ENCODE results near the gene LRPAP1.

- TF ChIP-seq ZNF423 (CRISPR knock-in tag; IDR thresholded peaks at IDR 0.05) (no peak), EMX1 (CRISPR knock-in tag; IDR thresholded peaks at IDR 0.05) (no peak)
- TF ChIP-seq, protein P1, sequence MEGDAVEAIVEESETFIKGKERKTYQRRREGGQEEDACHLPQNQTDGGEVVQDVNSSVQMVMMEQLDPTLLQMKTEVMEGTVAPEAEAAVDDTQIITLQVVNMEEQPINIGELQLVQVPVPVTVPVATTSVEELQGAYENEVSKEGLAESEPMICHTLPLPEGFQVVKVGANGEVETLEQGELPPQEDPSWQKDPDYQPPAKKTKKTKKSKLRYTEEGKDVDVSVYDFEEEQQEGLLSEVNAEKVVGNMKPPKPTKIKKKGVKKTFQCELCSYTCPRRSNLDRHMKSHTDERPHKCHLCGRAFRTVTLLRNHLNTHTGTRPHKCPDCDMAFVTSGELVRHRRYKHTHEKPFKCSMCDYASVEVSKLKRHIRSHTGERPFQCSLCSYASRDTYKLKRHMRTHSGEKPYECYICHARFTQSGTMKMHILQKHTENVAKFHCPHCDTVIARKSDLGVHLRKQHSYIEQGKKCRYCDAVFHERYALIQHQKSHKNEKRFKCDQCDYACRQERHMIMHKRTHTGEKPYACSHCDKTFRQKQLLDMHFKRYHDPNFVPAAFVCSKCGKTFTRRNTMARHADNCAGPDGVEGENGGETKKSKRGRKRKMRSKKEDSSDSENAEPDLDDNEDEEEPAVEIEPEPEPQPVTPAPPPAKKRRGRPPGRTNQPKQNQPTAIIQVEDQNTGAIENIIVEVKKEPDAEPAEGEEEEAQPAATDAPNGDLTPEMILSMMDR (IDR thresholded peaks at IDR 0.05) = no peak
Observed at GRCh38 chr4:3469386-3470243, 62.6 kb downstream of the LRPAP1 start.
